NCI-H1092 (cell line): ENCODE results near the gene TBC1D22A.
"Not testable (repeated sequence)": the region's sequence is repeated elsewhere in the genome, so short reads cannot be mapped to it uniquely, and the experiment has no call there.

Experiments used
- DNase-seq: peaks from one replicate; lab custom pipeline; 2025; lab: John Stamatoyannopoulos, UW

The TBC1D22A gene

DNA sequence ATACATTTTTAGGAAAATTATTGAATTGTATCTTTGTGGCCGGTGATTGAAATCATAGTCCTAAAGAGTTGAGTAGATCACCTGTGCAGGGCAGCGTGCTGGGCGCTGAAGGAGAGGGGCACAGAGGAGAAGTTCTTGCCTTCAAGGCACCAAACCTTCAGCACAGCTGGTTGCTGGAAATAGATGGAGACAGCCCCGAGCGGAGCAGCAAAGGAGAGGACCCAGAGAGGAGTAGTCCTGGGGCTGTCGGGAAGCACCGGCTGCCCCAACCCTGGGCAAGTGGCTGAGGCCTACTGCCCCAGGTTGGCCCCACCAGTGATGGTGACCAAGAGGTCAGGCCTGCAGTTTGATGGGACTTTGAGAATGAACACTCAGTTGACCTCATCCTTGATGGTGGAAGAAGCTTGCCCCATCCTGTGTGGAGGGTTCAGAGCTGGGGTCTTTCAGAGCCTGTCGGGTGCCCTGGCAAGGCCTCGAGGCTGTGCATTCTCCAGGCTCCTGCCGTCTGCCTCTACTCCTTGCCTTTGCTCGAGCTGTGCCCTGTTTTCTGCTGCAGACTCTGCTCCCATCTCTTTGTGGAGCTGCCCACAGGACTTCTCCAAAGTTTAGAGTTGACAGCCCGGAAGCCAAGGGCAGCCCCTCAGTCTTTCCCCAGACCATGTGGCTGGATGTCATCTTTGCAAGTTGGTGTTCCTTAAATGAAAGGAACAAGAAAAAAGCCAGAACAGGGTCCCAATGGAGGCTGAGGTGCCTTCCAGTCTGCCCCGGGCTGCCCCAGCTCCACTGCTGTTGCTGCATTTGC is 285.1 kb downstream of the TBC1D22A start:
- DNase-seq = no peak

- DNase-seq = no peak
Observed at GRCh38 chr22:47048123-47049077, 285.9 kb downstream of the TBC1D22A start.

DNA sequence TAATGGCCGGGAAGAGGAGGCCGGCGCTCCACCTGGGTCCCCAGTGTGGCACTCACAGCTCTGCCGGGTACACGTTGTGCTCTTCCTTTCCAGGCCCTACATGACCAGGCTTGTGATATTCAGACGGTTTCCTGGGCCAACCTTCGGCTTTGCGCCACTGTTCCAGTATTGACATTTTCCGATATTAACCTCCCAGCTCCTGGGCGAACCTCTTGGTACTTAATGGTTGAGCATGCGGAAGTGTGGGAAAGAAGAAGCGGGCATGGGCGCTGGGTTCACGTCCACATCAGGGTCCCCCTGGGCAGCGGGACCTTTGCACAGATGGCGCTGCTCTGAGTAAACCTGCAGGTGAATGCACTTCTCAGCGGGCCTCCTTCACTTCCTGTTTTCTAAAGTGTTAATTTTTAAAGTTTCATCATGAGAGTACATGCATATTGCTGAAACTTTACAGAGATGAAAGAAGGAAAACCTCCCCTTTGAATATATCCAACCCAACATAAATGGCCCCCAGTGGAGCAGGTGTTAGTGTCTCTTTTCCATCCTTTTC is 286.7 kb downstream of the TBC1D22A start:
- DNase-seq = no peak

- not testable (repeated sequence) for DNase-seq
Observed at GRCh38 chr22:47049736-47050400, 287.4 kb downstream of the TBC1D22A start.

- no peak for DNase-seq
Observed at GRCh38 chr22:47050401-47051051, 288.1 kb downstream of the TBC1D22A start.

GRCh38 chr22:47051441-47052071 is 289.1 kb downstream of the TBC1D22A start:
- peak; percentile 17 for DNase-seq

DNA sequence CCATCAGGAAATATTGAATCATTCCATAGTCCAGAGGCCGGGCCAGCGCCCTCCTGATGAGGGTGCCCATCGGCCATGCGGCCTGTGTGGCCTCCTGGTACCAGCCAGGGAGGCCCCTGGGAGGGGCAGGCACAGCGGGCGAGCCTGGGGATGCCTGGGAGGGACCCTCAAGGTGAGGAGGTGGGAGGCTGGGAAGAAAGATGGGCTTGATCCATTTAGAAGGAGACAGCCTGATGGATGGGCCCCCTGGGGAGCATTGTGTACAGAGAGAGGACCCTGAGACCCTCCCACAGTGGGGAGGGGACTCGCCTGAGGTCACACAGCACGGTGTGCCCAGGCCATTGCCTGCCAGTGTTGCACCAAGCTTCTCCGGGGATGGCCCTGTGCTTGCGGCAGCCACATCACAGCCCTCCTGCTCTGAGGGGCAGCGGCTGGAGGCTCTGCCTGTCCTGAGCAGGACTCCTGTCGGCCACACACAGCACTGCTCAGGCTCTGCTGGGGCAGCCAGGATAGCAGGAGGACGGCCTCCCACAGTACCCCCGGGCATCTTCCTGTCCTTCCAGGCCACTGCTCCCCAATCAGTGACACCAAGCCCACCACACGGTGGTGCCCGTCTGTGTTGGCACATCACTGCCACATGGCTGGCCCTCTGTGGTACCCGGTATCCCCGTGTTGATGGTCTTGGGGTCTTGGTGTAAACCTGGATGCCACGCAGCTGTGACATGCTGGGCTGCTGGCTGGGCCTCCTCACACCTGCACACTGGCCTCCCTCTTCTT is 290.0 kb downstream of the TBC1D22A start:
- no peak for DNase-seq

GRCh38 chr22:47053013-47053725 is 290.7 kb downstream of the TBC1D22A start:
- no peak for DNase-seq

GRCh38 chr22:47053726-47054141 is 291.3 kb downstream of the TBC1D22A start:
- no peak for DNase-seq

DNA sequence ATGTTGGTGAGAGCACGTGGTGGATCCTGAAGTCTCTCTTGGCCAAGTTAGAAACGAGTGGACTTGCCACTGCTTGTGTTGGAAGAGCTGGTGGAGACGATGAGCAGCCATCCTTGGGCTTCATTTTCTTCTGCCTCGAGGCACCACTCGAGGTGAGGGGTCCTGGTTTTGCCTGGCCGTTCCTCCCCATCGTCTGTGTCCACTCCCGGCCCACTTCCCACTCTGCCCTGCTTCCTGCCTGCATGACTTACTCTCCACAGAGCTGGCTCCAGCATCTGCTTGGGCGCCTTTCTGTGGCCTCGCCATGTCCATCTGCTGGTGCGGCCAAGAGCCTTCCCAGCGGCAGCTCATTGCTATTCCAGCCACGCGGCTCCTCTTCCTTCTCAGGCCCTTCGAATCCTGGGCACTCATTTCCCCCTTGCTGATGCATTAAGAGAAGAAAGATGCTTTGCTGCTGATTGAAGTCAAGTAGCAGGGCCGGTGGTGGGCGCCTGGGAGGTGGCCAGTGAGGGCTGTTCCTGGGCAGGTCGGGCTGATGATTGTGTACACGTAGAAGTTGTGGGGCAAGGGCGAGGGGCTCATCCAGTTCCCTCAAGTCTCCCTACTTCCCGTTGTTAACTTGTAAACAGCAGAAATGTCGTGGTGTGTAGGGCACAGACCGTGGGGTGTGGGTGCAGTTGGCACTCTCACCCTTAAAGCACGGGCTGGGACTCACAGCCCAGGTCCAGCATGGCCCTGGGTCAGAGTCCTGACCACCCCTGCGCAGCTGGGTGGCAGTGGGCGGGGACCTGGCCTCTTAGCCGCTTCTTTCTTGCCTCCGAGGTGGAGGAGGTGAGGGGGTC is 292.0 kb downstream of the TBC1D22A start:
- DNase-seq = no peak

- no peak for DNase-seq
Observed at GRCh38 chr22:47055073-47055355, 292.6 kb downstream of the TBC1D22A start.

- DNase-seq = no peak
Observed at GRCh38 chr22:47055461-47055860, 293.0 kb downstream of the TBC1D22A start.

- no peak for DNase-seq
Observed at GRCh38 chr22:47055921-47056320, 293.5 kb downstream of the TBC1D22A start.

DNA sequence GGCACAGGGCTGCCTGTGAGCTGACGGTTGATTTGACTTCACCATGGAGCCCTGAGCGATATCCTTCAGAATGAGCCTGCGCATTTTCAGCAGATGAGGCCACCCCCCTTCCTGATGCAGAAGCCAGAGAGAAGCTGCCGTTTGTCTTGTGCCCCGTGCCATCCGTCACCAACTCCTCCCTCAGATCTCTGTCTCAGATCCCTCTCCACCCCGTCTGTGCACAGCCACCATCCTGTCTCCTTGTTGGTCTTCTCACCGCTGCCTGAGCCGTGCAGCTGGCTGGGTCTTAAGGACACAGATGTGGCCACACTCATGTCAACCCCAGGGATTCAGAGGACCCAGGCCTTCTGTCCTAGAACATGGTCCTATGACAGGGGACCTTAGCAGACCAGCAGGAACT is 293.9 kb downstream of the TBC1D22A start:
- DNase-seq = no peak

- DNase-seq = no peak
Observed at GRCh38 chr22:47056776-47057470, 294.5 kb downstream of the TBC1D22A start.

GRCh38 chr22:47057916-47058585 is 295.6 kb downstream of the TBC1D22A start:
- DNase-seq = no peak

GRCh38 chr22:47059076-47059475 is 296.6 kb downstream of the TBC1D22A start:
- DNase-seq = no peak

GRCh38 chr22:47059701-47060161 is 297.3 kb downstream of the TBC1D22A start:
- no peak for DNase-seq
